ENCODE results near the gene PTK6.
"Not testable (repeated sequence)": the region's sequence is repeated elsewhere in the genome, so short reads cannot be mapped to it uniquely, and the experiment has no call there.

PTK6 gene

DNA sequence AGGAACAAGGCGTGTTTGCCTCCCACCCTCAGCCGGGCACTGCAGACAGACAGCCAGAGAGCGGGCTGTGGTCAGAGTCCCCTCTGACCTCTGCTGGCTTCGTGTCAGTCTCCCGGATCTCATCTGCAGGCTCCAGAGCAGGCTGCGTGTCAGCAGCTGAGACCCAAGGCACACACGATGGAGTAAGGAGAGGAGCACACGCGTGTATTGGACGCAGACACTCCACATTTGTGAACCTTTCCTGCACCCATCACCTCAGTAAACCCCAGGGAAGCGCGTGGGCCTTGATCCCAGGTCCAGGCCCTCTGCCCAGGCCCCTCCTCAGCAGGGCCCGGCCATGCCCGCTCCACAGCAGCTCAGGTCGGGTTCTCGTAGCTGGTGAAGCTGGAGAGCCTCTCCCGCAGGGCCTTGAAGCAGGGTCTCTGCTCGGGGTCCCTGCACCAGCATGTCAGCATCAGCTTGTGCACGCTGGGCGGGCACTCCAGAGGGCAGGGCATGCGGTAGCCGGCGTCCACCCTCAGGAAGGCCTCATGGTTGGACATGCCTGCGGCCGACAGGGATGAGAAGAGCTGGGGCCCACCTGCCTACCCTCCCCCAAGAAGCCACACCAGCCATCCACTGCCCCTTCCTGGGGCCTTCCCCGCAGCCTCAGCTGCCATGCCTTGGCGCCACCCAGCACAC, 7.9 kb downstream of the PTK6 start:
- DNase-seq, result no peak

DNA sequence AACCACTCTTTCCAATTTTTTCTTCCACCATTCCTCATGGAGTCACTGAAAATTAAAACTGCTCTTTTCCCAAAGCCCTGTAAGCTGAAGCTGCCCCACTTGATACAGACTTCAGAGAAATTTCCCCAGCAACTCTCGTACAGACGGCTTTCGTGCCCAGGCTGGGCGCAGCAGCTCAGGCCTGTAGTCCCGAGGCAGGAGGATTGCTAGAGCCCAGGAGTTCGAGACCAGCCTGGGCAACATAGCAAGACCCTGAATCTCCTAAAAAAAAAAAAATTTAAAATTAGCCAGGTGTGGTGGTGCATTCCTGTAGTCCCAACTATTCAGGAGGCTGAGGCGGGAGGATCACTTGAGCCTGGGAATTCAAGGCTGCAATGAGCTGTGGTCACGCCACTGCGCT, 10.0 kb downstream of the PTK6 start:
- no peak for DNase-seq

DNA sequence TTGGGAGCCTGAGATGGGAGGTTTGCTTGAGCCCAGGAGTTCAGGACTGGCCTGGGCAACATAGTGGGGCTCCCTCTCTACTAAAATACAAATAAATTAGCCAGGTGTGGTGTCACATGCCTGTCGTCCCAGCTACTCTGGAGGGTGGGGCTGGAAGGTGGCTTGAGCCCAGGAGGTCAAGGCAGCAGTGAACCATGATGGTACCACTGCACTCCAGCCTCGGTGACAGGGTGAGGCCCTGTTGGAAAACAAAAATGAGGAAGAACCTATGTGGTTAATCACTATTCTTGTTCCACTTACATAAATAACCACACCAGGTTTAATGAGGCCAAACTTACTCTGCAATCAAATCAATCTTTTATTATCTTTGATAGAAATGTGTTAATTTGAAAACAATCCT, 11.2 kb downstream of the PTK6 start:
- no peak for DNase-seq

DNA sequence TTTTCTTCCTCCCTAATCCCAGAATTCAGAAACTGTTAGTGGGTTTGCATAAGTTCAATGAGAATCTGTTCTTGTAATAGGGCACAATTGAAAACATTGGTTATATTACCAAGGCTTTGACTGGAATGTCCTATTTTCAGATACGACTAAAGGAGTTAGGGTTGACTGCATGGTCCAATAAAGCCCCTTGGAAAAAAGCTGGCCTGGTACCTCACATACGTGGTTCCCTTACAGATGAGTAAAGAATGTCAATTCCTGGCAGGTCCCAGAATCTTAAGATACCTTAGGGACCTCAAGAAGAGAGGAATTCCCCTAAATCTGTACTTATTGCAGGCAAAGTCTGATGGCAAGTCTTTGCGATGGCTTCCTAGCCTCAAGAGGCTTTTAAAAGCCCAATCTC, 12.0 kb downstream of the PTK6 start:
- no peak for DNase-seq

DNA sequence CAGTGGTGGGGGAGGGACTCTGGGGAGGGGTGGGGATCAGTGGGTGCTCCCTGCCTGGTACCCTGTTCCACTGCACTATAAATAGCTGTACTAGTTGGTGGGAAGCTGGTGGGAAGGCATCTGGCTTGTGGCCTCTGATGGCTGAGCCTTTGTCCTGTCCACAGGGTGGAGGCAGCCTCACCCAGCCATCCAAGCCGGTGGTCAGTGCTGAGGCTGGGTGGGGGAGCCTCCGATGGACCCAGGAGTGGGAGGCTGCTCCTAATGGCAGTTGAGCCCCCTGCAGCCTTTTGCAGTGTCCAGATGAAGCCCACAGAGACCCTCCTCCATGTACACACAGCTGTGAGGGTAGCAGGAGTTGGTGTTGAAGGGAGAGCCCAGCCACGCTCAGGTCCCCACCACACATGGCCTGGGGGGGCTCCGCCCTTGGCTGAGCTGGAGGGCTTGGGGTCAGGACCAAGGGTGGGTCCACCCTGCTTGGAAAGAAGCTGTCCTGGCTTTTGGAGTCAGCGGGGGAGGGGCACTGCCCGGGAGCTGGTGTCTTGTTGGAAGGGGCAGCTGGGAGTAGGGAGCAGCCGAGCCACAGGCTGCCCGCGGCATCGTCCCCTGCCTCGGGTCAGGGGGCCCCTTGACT, 14.1 kb downstream of the PTK6 start:
- DNase-seq, result peak; percentile 14

DNA sequence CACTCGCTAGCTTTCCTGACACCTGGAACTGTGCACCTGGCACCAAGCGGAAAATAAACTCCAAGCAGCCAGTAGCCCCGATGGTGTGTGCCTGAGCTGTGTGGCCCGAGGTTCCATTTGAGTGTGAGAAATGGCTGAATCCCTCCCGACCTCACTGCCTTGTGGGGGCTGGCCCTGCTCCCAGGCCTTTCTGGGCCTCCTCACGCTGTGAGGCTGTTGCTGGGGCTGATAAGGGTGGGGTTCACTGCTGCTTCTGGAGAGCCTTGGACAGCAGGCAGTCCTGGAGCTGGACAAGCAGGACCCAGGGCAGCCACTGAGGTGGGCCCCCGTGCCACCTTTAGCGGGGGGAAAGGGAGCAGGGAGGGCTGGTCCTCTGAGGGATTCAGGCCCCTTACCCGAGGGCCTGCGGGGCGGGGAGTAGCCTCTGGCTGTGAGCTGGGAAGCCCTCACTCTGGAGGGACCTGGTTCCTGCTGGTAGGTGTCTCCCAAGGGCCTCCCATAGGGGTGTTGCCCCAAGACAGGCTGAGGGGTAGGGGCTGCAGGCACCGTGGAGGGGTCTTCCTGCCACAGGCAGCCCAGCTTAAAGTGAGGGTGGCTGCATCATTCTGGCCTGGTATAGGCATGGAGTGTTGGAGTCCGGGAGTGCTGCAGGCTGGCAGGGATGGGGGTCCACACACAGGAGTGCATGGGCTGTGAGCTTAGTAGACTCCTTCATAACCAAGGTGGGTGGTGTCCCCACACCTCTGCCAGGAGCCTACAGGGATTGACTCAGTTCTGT, 14.9 kb downstream of the PTK6 start:
- peak; percentile 14 for DNase-seq

DNA sequence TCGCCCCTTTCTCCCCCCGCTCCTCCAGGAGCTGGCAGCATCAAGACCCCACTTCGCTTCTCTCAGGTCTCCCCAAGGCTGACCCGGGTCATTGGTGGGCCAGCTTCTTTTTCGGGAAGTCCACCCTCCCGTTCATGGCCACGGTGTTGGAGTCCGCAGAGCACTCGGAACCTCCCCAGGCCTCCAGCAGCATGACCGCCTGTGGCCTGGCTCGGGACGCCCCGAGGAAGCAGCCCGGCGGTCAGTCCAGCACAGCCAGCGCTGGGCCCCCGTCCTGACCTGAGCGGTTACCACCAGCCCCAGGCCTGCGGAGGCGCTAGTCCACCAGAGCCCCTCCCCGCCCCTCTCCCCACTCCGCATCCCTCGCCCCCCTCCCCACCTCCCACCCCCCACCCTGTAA, 15.6 kb downstream of the PTK6 start:
- peak; percentile 19 for DNase-seq

DNA sequence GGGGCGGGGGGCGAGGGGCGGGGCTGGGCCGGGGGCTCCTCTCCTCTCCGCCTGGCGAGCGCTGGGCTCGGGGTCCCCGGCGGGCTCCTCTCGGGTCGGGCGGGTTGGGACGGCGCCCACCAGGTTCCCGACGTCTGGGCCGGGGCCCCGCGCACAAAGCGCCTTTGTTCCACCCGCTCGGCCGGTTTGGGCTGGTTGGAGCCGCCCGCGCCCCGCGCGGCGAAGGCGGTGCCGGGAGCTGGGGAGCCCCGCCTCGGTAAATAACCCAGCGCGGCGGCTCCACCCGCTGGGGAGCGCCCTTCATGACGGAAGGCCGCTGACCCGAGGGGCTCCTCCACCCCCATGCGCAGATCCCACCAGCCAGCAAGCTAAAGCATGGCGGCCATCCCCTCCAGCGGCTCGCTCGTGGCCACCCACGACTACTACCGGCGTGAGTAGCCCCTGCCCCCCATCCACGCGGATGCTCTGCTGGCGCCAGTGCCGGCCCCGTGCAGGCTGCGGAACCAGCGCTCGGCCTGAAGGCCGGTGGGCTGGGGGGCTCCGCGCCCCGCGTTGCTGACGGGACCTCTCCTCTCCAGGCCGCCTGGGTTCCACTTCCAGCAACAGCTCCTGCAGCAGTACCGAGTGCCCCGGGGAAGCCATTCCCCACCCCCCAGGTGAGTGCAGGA, 16.1 kb downstream of the PTK6 start:
- DNase-seq, result peak; percentile 68

DNA sequence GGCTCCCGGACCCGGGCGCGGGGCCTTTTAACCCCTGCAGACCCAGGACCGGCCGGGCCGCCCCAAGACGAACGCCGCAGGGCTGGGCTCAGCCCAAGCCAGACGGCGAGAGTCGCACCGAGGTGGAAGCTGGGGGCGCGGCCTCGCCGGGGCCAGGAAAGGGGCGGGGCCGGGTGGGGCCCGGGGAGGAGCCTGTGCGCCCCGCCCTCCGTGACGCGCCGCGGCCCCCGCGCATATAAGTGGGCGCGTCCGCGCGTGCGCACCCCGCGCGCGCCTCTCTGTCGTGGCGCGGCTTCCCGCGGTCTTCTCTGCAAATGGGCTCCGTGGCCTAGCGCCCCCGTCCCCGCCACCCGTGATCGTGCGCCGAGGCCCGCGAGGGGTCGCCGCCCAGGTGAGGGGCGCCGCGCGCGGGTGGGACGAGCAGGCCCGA, 16.7 kb downstream of the PTK6 start, which contains the start of gene PPDPF:
PPDPF (plus strand) TSS at position 262 of the 430 bp plus-strand sequence. CDS start 544 bp downstream, outside the sequence.
- peak; percentile 82 for DNase-seq

DNA sequence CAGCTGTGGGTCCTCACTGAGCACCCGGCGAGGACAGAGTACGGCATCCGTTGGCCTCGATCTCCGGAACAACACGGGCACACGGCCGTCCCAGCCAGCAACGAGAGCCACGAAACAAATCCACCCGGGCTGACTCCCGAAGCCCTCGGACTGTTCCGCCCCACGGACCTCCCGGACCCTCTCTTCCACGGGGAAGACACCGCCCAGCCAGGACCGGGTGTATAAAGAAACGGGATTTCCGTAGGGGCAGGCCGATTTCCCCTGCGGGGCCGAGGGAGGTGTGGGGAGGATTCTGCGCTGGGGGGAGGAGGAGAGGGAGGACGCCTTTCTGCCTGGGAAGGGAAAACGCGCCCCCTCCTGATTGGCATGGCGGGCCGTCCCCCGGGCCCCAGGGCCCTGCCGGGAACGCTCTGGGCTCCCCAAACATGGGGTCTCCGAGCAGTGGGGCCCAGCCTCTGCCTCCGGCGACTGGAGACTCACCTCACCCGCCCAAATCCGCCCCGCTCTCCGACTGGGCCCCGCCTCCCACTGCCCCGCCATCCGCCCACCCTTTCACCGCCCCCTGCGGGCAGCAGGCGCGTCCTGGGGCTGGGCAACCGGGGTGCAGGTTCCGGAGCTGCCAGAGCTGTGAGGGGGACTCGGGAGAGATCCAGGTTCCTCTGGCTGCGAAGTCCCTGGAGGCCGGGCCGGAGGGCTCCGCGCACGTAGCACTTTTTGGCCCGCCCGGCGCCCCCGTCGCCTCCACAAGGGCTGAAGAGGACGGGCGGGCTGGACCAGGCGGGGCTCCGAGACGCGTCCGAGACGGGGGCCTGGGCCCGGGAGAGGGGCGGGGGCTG, 17.3 kb downstream of the PTK6 start:
- peak; percentile 69 for DNase-seq

DNA sequence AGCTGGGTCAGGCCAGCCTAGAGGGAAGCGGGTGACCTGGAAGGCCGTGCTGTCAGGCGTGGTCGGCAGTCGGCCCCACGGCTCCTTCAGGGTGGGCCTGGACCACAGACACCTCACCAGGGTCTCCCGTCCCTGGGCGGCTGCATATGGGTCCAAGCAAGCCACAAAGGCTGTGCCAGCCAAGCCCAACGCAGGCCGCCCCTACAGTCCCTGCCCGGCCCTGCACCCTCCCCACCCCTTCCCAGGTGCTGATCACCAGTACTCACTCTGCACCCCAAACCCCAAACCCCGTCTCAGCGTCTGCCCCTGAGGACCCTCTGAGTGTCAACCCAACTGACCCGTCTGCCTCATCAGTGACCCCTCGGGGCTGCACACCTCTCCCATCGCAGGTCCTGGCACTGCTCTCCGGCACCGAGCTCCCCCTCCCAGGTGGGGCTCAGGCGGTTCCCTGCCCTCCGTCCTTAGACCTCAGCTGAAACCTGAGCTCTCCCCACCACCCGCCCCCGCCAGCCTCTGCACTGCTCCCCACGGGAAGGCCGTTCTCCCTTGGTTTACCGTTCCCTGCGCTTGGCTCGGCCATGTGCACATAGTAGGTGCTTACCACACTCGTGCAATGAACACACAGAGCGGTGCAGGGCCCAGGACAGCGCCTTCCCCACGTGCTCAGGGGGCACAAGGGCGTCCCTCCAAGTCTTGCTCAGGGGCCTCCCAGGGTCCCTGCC, 18.1 kb downstream of the PTK6 start:
- peak; percentile 16 for DNase-seq

DNA sequence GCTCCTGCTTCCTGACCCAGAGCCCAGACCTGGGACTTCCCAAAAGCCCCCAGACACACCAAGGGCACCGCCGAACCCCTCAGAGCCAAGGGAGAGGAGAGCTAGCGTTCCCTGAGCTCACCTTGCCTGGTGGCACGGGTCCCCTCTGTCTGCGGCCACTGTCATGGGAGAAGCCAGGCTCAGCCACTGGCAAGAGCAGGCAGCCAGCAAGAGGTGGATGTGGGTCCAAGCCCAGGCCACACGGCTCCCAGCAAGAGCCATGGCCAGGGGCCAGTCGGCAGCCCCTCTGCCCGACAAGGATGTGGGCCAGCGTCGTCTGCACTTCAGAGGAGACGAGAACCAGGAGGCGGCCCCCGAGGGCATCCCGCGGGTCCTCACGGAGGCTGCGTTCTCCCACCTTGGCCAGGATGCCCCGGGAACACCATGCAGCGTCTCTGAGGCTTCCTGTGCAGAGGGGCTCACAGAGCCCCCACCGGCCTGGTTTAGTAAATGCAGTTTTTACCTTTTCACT, 18.8 kb downstream of the PTK6 start:
- peak; percentile 14 for DNase-seq

DNA sequence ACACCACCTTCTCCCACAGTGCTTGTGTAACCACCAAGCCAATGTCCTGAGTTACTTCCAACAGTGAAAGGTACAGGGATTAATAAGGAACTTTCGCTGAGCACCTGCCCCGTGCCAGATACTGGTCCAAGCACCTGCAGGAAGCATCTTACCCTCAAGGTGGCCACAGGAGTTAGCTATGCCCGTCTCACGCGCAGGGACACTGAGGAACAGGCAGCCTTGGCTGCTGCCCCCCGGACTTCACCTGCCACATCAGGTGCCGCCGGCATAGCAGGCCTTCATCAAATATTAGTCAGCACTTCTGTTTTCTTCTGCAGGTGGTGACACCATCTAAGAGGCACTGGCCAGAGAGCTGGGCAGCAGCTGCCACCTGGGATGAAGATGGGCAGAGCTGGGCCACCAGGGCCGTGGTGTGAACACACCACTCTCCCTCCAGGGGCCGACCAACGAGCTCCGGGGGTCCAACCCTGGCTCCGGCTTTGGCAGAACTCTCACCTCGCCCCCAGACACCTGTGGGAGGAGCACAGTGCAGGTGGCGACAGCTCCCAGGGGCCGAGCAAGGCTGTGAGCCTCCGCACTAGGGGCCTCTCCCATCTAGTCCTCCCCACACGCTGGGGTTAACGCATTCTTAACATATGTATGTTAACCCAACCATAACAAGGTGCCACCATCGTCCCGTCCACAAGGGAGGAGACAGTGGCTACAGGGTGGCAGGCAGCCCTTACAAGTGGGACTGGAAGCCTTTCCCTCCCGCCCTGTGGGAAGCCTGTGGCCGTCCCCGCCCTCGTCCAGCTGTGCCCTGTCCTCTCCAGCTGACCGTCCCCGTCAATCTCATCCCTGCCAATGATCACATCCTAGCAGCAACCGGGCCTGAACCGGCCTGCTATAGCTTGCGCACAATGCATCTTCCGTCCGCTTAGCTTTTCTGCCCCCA, 19.5 kb downstream of the PTK6 start:
- no peak for DNase-seq

DNA sequence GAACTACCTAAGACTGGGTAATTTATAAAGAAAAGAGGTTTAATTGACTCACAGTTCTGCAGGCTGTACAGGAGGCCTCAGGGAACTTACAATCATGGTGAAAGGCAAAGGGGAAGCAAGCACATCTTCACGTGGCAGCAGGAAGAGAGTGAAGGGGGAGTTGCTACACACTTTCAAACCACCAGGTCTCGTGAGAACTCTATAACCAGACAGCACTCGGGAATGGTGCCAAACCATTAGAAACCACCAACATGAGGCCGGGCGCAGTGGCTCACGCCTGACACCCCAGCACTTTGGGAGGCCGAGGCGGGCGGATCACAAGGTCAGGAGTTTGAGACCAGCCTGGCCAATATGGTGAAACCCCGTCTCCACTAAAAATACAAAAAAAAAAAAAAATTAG, 22.7 kb downstream of the PTK6 start:
- DNase-seq, result not testable (repeated sequence)

DNA sequence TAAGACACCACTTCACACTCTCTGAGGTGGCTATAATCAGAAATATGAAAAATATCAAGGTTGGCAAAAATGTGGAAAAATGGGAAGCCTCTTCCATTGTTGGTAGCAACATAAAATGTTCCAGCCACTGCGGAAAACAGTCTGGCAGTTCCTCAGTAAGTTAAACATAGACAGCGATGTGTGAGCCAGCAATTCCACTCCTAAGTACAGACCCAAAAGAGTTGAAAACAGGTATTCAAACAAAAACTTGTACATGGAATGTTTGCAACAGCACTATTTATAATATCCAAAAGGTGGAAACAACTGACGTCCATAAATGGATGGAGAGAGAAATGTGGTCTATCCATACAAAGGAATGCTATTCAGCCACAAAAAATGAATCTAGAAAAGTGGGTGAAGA, 24.0 kb downstream of the PTK6 start:
- DNase-seq, result no peak

DNA sequence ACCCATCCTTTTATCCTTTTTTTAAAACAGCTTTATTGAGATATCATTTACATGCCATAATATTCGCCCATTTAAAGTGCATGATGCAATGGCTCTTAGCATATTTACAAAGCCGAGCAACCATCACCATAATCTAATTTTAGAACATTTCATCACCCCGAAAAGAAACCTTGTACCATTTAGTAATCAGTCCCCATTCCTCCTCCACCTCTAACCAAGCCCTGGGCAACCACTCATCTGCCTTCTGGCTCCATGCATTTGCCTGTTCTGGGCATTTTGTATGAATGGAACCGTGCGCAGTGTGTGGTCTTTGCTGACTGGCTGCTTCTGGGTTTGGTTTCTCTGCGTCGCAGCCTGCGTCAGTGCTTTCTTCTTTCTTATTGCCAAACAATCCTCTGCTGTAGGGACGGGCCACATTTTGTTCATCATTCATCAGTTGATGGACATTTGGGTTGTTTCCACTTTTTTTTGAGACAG, 28.1 kb downstream of the PTK6 start:
- no peak for DNase-seq

DNA sequence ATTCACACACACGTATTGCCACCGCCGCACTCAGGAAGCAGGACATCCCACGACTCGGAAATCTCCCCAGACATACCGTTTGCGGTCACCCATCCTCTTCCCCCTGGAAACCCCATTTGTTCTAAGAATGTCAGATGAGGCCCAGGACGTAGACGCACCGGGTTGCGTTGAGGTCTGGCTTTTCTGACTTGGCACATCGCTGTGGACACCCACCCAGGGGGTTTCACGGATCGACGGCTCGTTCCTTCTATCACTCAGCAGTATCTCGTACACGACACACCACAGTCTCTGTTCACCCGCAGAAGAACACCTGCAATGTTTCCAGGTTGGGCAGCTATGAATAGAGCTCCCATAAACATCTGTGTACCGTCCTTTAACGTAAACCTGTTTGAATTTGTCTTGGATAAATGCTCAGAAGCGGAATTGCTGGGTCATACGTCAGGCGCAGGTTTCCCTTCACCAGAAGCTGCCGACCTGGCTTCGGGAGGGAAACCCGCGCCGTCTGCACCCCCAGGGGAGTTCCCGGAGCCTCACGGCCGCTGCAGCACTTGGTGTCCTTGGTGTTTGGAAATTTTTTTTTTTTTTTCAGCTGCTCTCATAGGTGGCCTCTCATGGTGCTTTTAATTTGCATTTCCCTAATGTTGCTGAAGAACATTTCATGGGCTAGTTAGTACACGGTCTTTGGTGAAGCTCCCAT, 29.0 kb downstream of the PTK6 start:
- no peak for DNase-seq

DNA sequence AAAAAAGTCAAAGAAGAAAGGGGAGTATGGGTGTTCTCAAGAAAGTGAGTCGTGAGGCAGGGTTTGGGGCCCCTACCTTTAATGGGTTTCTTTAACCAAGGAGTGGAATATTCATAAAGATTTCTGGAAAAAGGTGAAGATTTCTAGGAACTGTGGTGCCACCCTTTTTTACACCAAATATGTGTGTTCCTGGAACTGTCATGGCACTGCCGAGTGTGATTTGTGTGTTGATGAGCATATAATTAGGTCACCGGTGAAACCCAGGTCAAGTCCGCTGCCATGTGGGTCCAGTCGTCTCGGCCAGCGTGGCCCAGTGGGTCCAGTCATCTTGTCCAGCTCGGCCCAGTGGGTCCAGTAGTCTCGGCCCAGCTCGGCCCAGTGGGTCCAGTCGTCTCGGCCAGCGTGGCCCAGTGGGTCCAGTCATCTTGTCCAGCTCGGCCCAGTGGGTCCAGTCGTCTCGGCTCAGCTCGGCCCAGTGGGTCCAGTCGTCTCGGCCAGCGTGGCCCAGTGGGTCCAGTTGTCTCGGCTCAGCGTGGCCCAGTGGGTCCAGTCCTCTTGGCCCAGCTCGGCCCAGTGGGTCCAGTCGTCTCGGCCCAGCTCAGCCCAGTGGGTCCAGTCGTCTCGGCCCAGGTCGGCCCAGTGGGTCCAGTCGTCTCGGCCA, 30.0 kb downstream of the PTK6 start:
- no peak for DNase-seq

DNA sequence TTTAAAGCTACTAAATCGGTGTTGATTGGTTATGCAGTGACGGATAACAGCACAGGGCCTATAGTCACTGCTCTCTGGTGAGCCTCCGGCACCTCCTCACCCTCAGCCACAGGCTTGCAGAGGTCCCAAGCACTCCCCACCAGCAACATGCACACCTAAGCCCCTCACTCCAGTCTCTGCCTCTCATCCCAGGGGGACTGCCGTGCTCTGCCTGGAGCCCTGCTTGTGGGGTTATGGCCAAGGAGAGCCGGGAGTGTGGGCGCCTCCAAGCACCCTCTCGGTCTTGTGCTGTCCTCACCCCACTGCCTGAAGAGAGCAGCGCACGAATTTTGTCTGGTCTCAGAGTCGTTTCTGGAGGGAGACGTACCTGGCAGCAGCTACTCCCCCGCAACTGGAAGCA, 31.5 kb downstream of the PTK6 start:
- no peak for DNase-seq

All from activated CD8-positive, alpha-beta memory T cell treated with anti-CD3 and anti-CD28 coated beads, Interleukin-2, amount 50 U/mL, for 4 hours (primary cell).